Kidney (tissue), 14 donors: Measurements from ENCODE around the gene TBX1. TPM values are rescaled to one million over a fixed set of nuclear protein-coding genes. Genes with fewer than 3 reads are reported as not detected.

Source experiments
- DNase-seq, 5 donors: peaks; one replicate each; pipeline ENCODE4 v3.0.0-alpha.2; 2013 to 2020
- FAIRE-seq: peaks from 2 replicates; lab custom pipeline; 2012; peaks lifted over from hg19 to GRCh38; lab: Jason Lieb, UNC
- H3K27ac ChIP-seq, 2 donors: one replicate each; pipeline ENCODE4 v1.7.0; 2013; ENCODE audit warnings: low read depth in 2 of 2, low read length in 2 of 2, inconsistent platforms in 1 of 2
- H3K27me3 ChIP-seq: one replicate; pipeline ENCODE4 v1.7.1; 2013; ENCODE audit warnings: low read length, inconsistent platforms; ENCODE audit not compliant: control insufficient read depth, insufficient read depth
- H3K36me3 ChIP-seq, 3 donors: one replicate each; pipeline versions ENCODE4 v1.7.0 to v1.7.1; 2013; ENCODE audit warnings: low read length in 3 of 3, control low read depth in 1 of 3, inconsistent platforms in 1 of 3; ENCODE audit not compliant: insufficient read depth in 3 of 3, control insufficient read depth in 2 of 3
- H3K4me1 ChIP-seq, 3 donors: one replicate each; pipeline versions ENCODE4 v1.7.0 to v1.7.1; 2013; ENCODE audit warnings: low read length in 3 of 3, inconsistent platforms in 1 of 3, low read depth in 1 of 3; ENCODE audit not compliant: control insufficient read depth in 2 of 3, insufficient read depth in 2 of 3
- H3K4me3 ChIP-seq, 3 donors: one replicate each; pipeline versions ENCODE4 v1.7.0 to v1.8.1; 2013; ENCODE audit warnings: low read length in 3 of 3, control low read depth in 1 of 3, inconsistent platforms in 1 of 3
- H3K9ac ChIP-seq, 3 donors: one replicate each; pipeline versions ENCODE4 v1.7.0 to v1.7.1; 2013; ENCODE audit warnings: low read length in 3 of 3, control low read depth in 1 of 3, inconsistent platforms in 1 of 3
- H3K9me3 ChIP-seq, 3 donors: one replicate each; pipeline versions ENCODE4 v1.7.0 to v1.7.1; 2013; ENCODE audit warnings: low read length in 3 of 3, control low read depth in 1 of 3, inconsistent platforms in 1 of 3; ENCODE audit not compliant: control insufficient read depth in 2 of 3, insufficient read depth in 1 of 3
- intact Hi-C: fragments of 100-400 bp; cut with DNase I; formaldehyde crosslinking; loops from one replicate; pipeline ENCODE4 v1.11.1; 2022
- polyA plus RNA-seq: library from polyadenylated mRNA; stranded (reverse); fragments of 350-450 nt; fragmentation: Illumina TruSeq; extraction: RNeasy Lipid Tissue Mini Kit (QIAGEN cat#74804); gene quantifications from one replicate; pipeline ENCODE4 v1.2.3, GENCODE V29; 2014; ENCODE audit warnings: low read depth, low replicate concordance; ENCODE audit not compliant: insufficient read depth
- total RNA-seq: library from RNA; stranded (reverse); fragmentation: NEBNext Ultra II Directional; extraction: Animal tissue kit (Norgen Biotek cat#: 25700); gene quantifications from one replicate; pipeline ENCODE4 v1.2.1, GENCODE V29; 2021
- TF ChIP-seq, protein P1 (sequence below): IDR thresholded peaks from 3 replicates; pipeline ENCODE4 v1.5.1; 2012; ENCODE audit warnings: mild to moderate bottlenecking, moderate library complexity, borderline replicate concordance; ENCODE audit not compliant: insufficient read depth; ENCODE audit errors: extremely low read depth
- donor health status: control.
- donor health status: control.
- donor health status: control.
- donor health status: control.
- donor health status: control.
- donor health status: DM: yes; HTN: yes; CAD: no.
- donor health status: Normal renal cell carcinoma (clear cell type).

TBX1 gene
- total and polyA plus RNA-seq, 2 donors from 2014 or later, result 0.45 to 5.5 TPM

DNA sequence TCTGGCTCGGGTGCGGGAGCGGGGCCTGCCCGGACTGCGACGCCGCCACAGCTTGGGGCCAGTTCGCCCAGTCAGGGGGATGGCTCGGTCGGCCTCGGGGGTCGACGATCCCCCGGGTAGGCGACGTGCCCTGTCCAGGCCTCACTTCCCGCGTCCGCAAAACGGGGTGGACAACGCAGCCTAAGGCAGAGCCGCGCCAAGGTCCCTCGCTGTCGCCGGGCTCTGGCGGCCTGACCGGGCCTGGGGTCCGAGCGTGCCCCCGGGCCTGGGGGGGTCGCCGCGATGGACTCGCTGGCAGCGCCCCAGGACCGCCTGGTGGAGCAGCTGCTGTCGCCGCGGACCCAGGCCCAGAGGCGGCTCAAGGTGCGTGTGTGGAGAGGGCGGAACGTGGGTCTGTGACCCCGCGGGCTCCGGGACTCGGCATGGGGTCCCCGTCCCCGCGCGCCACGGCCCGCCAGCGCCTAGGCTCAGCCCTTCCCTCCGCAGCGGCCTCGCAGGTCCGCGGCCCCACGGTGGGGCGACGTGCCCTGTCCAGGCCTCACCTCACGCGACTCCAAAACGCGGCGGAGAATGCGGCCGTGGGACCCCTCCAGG, 42.0 kb upstream of the TBX1 start:
- DNase-seq (peak in 1 of 5 donors; percentile 73), FAIRE-seq (no peak)
- peak overlapping the region in 1 of 3 donors; percentile 51 for H3K4me3 ChIP-seq
- intact Hi-C loops, result no loop called here
- peaks cover 4% of the 10 kb centered on the region for H3K27me3 ChIP-seq
- H3K9ac ChIP-seq, result no peak overlapping the region
- no peaks in the 10 kb centered on the region for H3K36me3 ChIP-seq
- TF ChIP-seq, protein P1, sequence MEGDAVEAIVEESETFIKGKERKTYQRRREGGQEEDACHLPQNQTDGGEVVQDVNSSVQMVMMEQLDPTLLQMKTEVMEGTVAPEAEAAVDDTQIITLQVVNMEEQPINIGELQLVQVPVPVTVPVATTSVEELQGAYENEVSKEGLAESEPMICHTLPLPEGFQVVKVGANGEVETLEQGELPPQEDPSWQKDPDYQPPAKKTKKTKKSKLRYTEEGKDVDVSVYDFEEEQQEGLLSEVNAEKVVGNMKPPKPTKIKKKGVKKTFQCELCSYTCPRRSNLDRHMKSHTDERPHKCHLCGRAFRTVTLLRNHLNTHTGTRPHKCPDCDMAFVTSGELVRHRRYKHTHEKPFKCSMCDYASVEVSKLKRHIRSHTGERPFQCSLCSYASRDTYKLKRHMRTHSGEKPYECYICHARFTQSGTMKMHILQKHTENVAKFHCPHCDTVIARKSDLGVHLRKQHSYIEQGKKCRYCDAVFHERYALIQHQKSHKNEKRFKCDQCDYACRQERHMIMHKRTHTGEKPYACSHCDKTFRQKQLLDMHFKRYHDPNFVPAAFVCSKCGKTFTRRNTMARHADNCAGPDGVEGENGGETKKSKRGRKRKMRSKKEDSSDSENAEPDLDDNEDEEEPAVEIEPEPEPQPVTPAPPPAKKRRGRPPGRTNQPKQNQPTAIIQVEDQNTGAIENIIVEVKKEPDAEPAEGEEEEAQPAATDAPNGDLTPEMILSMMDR, result no peak
- peaks cover 0 to 14% (median 0%) of the 10 kb centered on the region in 3 donors for H3K4me1 ChIP-seq
- H3K9me3 ChIP-seq, result no peaks in the 10 kb centered on the region
- no peak overlapping the region for H3K27ac ChIP-seq

DNA sequence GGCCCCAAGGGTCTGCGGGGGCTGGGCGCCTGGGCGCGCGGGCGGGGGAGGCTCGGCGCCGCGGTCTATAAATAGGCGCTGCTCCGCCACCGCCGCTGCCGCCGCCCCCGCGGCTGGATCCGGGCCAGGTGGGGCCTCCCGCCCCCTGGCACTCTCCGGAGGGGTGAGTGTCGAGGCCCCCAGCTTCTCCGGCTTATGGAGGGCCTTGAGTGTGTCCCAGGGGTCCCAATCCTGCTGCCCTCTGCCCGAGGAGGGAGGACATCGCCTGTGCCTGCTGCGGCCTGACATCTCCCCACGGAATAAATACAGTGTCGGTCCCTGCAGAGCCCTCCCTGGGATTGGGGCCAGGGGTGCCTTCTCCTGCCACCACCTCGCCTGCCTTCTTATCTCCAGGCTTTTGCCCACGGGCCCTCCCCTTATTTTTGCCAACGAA, 41.5 kb upstream of the TBX1 start:
- FAIRE-seq (no peak), DNase-seq (peak in 2 of 5 donors; percentile 43 to 66)
- Histone ChIP-seq H3K36me3 (no peaks in the 10 kb centered on the region), H3K4me3 (peak overlapping the region in 1 of 3 donors; percentile 51), H3K27me3 (peaks cover 4% of the 10 kb centered on the region), H3K4me1 (peaks cover 0 to 18% (median 0%) of the 10 kb centered on the region in 3 donors), H3K9ac (no peak overlapping the region), H3K9me3 (no peaks in the 10 kb centered on the region), H3K27ac (no peak overlapping the region)
- intact Hi-C loops, result no loop called here
- TF ChIP-seq, protein P1, result no peak

DNA sequence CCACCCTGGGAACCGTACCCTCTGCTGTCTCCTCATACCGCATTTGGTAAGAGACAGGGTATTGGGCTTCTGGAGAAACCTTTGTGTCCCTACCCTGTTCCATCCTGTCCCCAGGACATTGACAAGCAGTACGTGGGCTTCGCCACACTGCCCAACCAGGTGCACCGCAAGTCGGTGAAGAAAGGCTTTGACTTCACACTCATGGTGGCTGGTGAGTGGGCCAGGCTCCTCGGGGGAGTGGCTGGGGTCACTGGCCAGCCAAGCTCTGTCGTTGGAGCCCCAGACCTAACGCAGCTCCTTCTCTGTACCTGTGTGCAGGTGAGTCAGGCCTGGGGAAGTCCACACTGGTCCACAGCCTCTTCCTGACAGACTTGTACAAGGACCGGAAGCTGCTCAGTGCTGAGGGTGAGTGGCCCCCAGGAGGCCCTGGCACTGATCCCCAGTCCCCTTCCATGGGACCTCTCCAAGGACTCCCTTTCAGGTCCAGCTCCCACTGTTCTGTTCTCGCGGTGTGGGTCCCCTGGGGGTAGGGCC, 41.0 kb upstream of the TBX1 start:
- Histone ChIP-seq H3K9ac (no peak overlapping the region), H3K27me3 (peaks cover 5% of the 10 kb centered on the region), H3K4me1 (peaks cover 0 to 18% (median 0%) of the 10 kb centered on the region in 3 donors), H3K27ac (no peak overlapping the region), H3K9me3 (no peaks in the 10 kb centered on the region), H3K4me3 (no peak overlapping the region), H3K36me3 (no peaks in the 10 kb centered on the region)
- TF ChIP-seq, protein P1, result no peak
- FAIRE-seq (no peak), DNase-seq (no peak)
- intact Hi-C loops, result no loop called here
